H9 (cell line): ENCODE data around the gene XK. TPM values are rescaled to one million over a fixed set of nuclear protein-coding genes. Genes with fewer than 3 reads are reported as not detected.

Experiments
- DNase-seq: peaks from one replicate; pipeline ENCODE4 v3.0.0-alpha.2; 2017
- H2AFZ ChIP-seq: one replicate; pipeline ENCODE4 v1.6.1; 2013; ENCODE audit warnings: mild to moderate bottlenecking, low read length, control low read depth, moderate library complexity
- H2AK5ac ChIP-seq: 2 replicates; pipeline ENCODE4 v1.6.1; 2013; ENCODE audit warnings: low read length, control low read depth, mixed read lengths; ENCODE audit not compliant: insufficient read length
- H2BK120ac ChIP-seq: one replicate; pipeline ENCODE4 v1.6.1; 2013; ENCODE audit warnings: low read depth, mild to moderate bottlenecking, low read length, control low read depth, inconsistent platforms; ENCODE audit not compliant: poor library complexity, severe bottlenecking
- H2BK12ac ChIP-seq: 2 replicates; pipeline ENCODE4 v1.6.1; 2013; ENCODE audit warnings: low read length, control low read depth, mixed read lengths, low read depth; ENCODE audit not compliant: insufficient read length
- H2BK15ac ChIP-seq: 2 replicates; pipeline ENCODE4 v1.6.1; 2013; ENCODE audit warnings: low read depth, low read length, control low read depth
- H2BK20ac ChIP-seq: one replicate; pipeline ENCODE4 v1.6.1; 2013; ENCODE audit warnings: low read depth, mild to moderate bottlenecking, low read length, control low read depth, inconsistent platforms; ENCODE audit not compliant: poor library complexity, severe bottlenecking
- H2BK5ac ChIP-seq: 2 replicates; pipeline ENCODE4 v1.6.1; 2013; ENCODE audit warnings: low read length, control low read depth, mixed read lengths; ENCODE audit not compliant: insufficient read length
- H3K14ac ChIP-seq: 2 replicates; pipeline ENCODE4 v1.6.1; 2013; ENCODE audit warnings: low read length, control low read depth; ENCODE audit not compliant: insufficient read depth
- H3K18ac ChIP-seq: 2 replicates; pipeline ENCODE4 v1.6.1; 2013; ENCODE audit warnings: low read depth, mild to moderate bottlenecking, mixed read lengths, low read length, control low read depth; ENCODE audit not compliant: insufficient read length
- H3K23ac ChIP-seq: 2 replicates; pipeline ENCODE4 v1.6.1; 2013; ENCODE audit warnings: low read length, control low read depth, mixed read lengths, low read depth; ENCODE audit not compliant: insufficient read length
- H3K23me2 ChIP-seq: 2 replicates; pipeline ENCODE4 v1.6.1; 2013; ENCODE audit warnings: low read depth, mild to moderate bottlenecking, mixed read lengths, low read length, control low read depth; ENCODE audit not compliant: insufficient read length, poor library complexity, severe bottlenecking
- H3K27ac ChIP-seq: 2 replicates; pipeline ENCODE4 v1.5.1; 2013; ENCODE audit warnings: low read length, control low read depth, mixed read lengths, low read depth; ENCODE audit not compliant: insufficient read length
- H3K27me3 ChIP-seq: 2 replicates; pipeline ENCODE4 v1.6.1; 2013; ENCODE audit warnings: low read length, control low read depth, inconsistent platforms; ENCODE audit not compliant: insufficient read depth
- H3K4ac ChIP-seq: 2 replicates; pipeline ENCODE4 v1.6.1; 2013; ENCODE audit warnings: low read depth, mild to moderate bottlenecking, control low read depth, inconsistent platforms, low read length, moderate library complexity
- H3K4me1 ChIP-seq: 2 replicates; pipeline ENCODE4 v1.6.1; 2013; ENCODE audit warnings: low read length, control low read depth, inconsistent platforms; ENCODE audit not compliant: insufficient read depth
- H3K4me2 ChIP-seq: 2 replicates; pipeline ENCODE4 v1.6.1; 2013; ENCODE audit warnings: low read length, control low read depth, mixed read lengths; ENCODE audit not compliant: insufficient read length, insufficient read depth
- H3K56ac ChIP-seq: 2 replicates; pipeline ENCODE4 v1.6.1; 2013; ENCODE audit warnings: low read depth, mild to moderate bottlenecking, mixed read lengths, low read length, control low read depth; ENCODE audit not compliant: insufficient read length
- H3K79me1 ChIP-seq: 2 replicates; pipeline ENCODE4 v1.6.1; 2013; ENCODE audit warnings: low read depth, mild to moderate bottlenecking, moderate library complexity, low read length, control low read depth, inconsistent platforms; ENCODE audit not compliant: insufficient read depth, poor library complexity, severe bottlenecking
- H3K79me2 ChIP-seq: 2 replicates; pipeline ENCODE4 v1.6.1; 2013; ENCODE audit warnings: low read length, control low read depth, inconsistent platforms; ENCODE audit not compliant: insufficient read depth
- H3K9ac ChIP-seq: 2 replicates; pipeline ENCODE4 v1.6.1; 2013; ENCODE audit warnings: low read length, control low read depth, mixed read lengths; ENCODE audit not compliant: insufficient read length; ENCODE audit errors: extremely low read depth
- H3K9me3 ChIP-seq: one replicate; pipeline ENCODE4 v1.6.1; 2013; ENCODE audit warnings: low read depth, low read length, inconsistent platforms; ENCODE audit not compliant: control insufficient read depth
- H3T11ph ChIP-seq: one replicate; pipeline ENCODE4 v1.6.1; 2013; ENCODE audit warnings: mild to moderate bottlenecking, low read length, control low read depth, inconsistent platforms
- H4K20me1 ChIP-seq: one replicate; pipeline ENCODE4 v1.6.1; 2013; ENCODE audit not compliant: control insufficient read depth, insufficient read length, insufficient read depth
- H4K5ac ChIP-seq: 2 replicates; pipeline ENCODE4 v1.6.1; 2013; ENCODE audit warnings: low read depth, mild to moderate bottlenecking, mixed read lengths, low read length, control low read depth; ENCODE audit not compliant: insufficient read length
- H4K8ac ChIP-seq: replicated peaks from 2 replicates; pipeline ENCODE4 v1.6.1; 2013; ENCODE audit warnings: low read length, control low read depth, mixed read lengths, low read depth; ENCODE audit not compliant: insufficient read length
- H4K91ac ChIP-seq: 2 replicates; pipeline ENCODE4 v1.6.1; 2013; ENCODE audit warnings: low read depth, mild to moderate bottlenecking, moderate library complexity, mixed read lengths, low read length, control low read depth; ENCODE audit not compliant: insufficient read length
- H3K27ac Mint-ChIP-seq, 3 experiments: 2 replicates in 2 of 3; 3 replicates in 1 of 3; pipeline ENCODE4 v1.8.0; 2020 to 2021; ENCODE audit warnings: mixed read lengths in 3 of 3, mild to moderate bottlenecking in 1 of 3, moderate library complexity in 1 of 3
- H3K27me3 Mint-ChIP-seq: 2 replicates; pipeline ENCODE4 v1.8.0; 2021; ENCODE audit warnings: low read depth, mild to moderate bottlenecking, moderate library complexity, mixed read lengths
- H3K36me3 Mint-ChIP-seq, 3 experiments: 2 replicates in 2 of 3; 3 replicates in 1 of 3; pipeline ENCODE4 v1.8.0; 2020 to 2021; ENCODE audit warnings: low read depth in 3 of 3, mixed read lengths in 3 of 3; ENCODE audit not compliant: insufficient read depth in 1 of 3
- H3K4me1 Mint-ChIP-seq, 2 experiments: 2 replicates each; pipeline ENCODE4 v1.8.0; 2020; ENCODE audit warnings: mixed read lengths in 2 of 2
- H3K4me3 Mint-ChIP-seq, 2 experiments: 2 replicates in 1 of 2; 3 replicates in 1 of 2; pipeline ENCODE4 v1.8.0; 2020 to 2021; ENCODE audit warnings: mild to moderate bottlenecking in 2 of 2, mixed read lengths in 2 of 2, moderate library complexity in 1 of 2
- H3K9me3 Mint-ChIP-seq, 2 experiments: 2 replicates in 1 of 2; 3 replicates in 1 of 2; pipeline ENCODE4 v1.8.0; 2020; ENCODE audit warnings: mild to moderate bottlenecking in 2 of 2, mixed read lengths in 2 of 2, moderate library complexity in 1 of 2
- CTCF ChIP-seq: fragments of 200-600 bp; sonication (generic); conservative IDR thresholded peaks from 3 replicates; pipeline ENCODE4 v1.8.0; 2021; ENCODE audit warnings: antibody characterized with exemption, mild to moderate bottlenecking
- WGBS: extraction: QIAGEN DNeasy Blood & Tissue Kit; methylation state at CpG from one replicate; pipeline ENCODE4 v1.1.7; 2013; ENCODE audit warnings: missing lambda C conversion rate, low lambda C conversion rate, mixed read lengths; ENCODE audit not compliant: insufficient read length; ENCODE audit errors: extremely low coverage; 5-methylcytosine and 5-hydroxymethylcytosine counted together
- total RNA-seq: library from RNA; stranded (reverse); gene quantifications from 2 replicates; pipeline ENCODE4 v1.2.1, GENCODE V29; 2021

The XK gene
- total RNA-seq, 1 experiment from 2014 or later = 0.85 TPM

GRCh38 chrX:37759878-37760418 is 74.4 kb downstream of the XK start:
- Mint-ChIP-seq H3K36me3 (no peaks in the 10 kb centered on the region), H3K27me3 (no peaks in the 10 kb centered on the region), H3K4me3 (no peak overlapping the region), H3K4me1 (no peaks in the 10 kb centered on the region), H3K9me3 (peaks cover 41 to 48% of the 10 kb centered on the region in 2 experiments), H3K27ac (no peak overlapping the region)
- TF ChIP-seq CTCF = no peak
- Histone ChIP-seq H2AFZ (no peak overlapping the region), H3K79me2 (no peaks in the 10 kb centered on the region), H3T11ph (no peak overlapping the region), H3K27me3 (no peaks in the 10 kb centered on the region), H3K56ac (no peak overlapping the region), H3K9ac (no peak overlapping the region), H2BK20ac (no peak overlapping the region), H4K5ac (no peak overlapping the region), H3K14ac (no peak overlapping the region), H2BK12ac (no peak overlapping the region), H3K4me1 (no peaks in the 10 kb centered on the region), H3K9me3 (no peaks in the 10 kb centered on the region), H3K79me1 (no peaks in the 10 kb centered on the region), H3K23ac (no peak overlapping the region), H2BK15ac (no peak overlapping the region), H4K8ac (no peak overlapping the region), H2BK5ac (no peak overlapping the region), H4K91ac (no peak overlapping the region), H3K4ac (no peak overlapping the region), H3K18ac (no peak overlapping the region), H3K4me2 (no peak overlapping the region), H2AK5ac (no peak overlapping the region), H2BK120ac (no peak overlapping the region), H3K27ac (no peak overlapping the region), H4K20me1 (no peaks in the 10 kb centered on the region), H3K23me2 (no peaks in the 10 kb centered on the region)
- no CpG with 5 or more reads among the region's 2 CpGs for WGBS
- DNase-seq = no peak
